NCI-H2196 treated with DMSO at 0.1 percent for 48 hours (cell line): ENCODE results near the gene MEGF8.

Experiments
- DNase-seq: peaks from one replicate; lab custom pipeline; 2025; ENCODE audit not compliant: unreplicated experiment; lab: John Stamatoyannopoulos, UW

MEGF8 gene

DNA sequence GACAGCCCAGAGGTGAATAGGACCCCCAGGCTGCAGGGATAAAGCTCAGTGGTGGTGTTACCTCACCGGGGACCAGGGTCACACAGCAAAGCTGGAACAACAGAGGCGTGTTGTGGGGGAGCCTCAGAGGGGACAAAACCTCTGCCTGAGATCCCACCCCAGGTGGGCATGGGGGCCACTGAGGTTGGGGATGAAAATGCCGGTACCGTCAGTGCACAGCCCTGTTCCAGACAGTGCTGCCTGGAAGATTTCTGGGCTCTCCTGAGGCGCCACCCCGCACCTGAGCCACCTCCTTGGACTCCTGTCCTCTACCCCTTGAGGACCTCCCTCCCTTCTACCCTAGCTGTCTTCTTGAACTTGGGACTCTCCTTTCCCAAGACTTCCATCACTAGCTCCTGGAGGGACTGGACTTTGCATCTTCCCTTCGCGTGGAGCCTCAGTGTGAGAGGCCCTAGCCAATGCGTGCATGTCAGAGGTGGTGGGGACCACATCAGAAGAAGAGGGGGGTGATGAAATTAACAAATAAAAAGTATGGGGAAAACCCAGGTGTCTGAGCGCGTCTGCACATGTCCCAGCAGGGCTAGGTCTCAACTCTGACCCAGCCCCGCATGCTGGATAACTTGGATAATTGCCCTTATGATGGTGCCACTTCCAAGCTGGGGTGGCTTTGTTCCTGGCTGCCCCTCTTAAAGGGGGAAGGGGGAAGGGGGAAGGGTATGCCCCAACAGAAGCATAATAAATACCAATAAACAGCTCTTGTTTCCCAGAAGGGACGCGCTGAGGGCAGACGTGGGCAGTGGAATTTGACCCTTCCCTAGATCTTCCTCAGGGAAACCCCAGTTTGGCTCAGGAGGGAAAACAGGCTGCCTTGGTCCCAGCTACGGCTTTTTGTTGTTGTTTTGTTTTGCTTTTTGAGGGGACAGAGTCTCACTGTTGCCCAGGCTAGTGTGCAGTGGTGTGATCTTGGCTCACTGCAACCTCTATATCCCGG is 53.1 kb downstream of the MEGF8 start:
- no peak for DNase-seq

- DNase-seq: no peak
Observed at GRCh38 chr19:42380155-42380554, 54.7 kb downstream of the MEGF8 start.

DNA sequence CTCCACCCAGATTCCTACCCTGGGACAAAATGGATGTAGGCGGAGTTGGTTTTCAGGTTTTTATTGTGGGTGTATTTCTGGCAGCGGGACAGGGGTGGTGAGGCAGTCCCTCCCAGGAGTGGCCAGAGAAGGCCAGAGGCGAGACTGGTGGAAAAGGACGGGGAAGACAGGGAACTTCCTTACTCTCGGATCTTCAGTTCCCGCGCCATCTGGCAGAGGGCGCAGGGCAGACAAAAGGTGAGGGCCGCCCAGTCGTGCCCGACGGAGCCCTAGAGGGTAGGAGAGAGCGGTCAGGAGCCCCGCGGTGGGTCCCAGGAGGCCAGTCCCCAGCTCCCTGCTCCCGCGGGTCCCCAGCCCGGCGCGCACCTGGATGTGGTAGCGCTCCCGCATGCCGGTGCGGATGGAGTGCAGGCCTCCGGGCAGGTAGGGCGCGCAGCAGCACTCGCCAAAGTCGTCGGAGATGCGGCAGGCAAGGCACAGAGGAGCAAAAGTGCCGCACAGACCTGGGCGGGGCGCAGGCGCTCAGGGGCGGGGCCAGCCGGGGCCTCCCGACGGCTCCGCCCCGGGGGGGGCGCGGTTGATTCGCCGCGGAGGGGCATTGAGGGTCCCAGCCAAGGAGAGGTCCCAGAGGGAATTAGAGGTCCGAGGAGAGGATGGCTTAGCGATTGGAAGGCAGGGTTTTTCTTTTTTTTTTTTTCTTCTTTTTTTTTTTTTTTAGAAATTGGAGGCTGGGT is 61.7 kb downstream of the MEGF8 start:
- DNase-seq: peak; percentile 82

DNA sequence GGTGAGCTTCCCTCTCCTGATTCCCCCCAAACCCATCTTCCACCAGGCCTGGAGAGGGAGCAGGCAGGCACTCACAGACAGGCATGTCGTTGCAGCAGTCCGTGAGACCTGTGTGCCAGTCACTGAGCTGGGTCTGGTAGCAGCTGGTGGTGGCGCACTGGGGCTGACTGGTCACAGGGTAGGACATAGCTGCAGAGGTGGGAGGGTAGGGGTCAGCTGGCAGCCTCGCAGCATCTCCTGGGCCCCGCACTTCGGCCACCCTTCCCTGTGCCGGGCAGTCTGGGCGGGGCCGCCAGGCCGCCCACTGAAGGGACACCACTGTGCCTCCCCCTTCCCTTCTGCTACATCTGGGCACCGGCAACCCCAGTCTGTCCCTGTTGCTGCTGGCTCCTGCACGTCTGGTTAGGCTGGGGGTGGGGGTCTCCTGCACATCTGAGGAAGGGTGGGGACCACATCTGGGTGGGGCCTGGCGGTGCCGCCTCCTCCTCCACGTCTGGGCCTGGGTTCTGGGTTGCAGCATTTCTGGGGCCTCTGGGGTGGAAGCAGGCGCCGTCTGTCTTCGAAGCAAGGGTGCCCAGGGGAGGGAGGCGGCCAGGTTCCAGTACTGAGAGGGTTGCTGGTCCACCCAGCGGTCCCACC is 63.5 kb downstream of the MEGF8 start:
- DNase-seq: no peak

DNA sequence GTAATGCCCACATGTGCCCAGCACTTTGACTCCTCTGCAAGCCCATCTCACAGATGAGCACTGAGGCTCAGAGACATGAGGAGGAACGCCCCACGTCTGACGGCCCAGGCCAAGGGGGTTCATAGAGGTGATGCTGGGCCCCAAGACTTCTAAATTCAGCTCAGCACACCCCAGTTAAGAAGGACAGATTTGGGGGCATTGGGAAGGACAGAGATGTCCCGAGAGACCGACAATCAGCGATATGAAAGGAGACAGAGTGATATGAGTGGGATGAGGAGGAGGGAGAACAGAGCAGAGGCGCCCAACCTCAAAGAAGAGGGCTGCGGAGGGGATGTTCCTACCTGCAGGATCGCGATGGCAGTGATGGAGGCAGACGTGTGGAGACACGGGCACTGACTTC is 64.5 kb downstream of the MEGF8 start, which contains the start of gene CNFN:
Gene CNFN, minus strand, starts transcription at position 399 of the 400 bp plus-strand sequence. CDS start 1,260 bp downstream, outside the sequence.
- no peak for DNase-seq

GRCh38 chr19:42392165-42392564 is 66.7 kb downstream of the MEGF8 start:
- DNase-seq: no peak

GRCh38 chr19:42394751-42395150 is 69.3 kb downstream of the MEGF8 start:
- DNase-seq: no peak

DNA sequence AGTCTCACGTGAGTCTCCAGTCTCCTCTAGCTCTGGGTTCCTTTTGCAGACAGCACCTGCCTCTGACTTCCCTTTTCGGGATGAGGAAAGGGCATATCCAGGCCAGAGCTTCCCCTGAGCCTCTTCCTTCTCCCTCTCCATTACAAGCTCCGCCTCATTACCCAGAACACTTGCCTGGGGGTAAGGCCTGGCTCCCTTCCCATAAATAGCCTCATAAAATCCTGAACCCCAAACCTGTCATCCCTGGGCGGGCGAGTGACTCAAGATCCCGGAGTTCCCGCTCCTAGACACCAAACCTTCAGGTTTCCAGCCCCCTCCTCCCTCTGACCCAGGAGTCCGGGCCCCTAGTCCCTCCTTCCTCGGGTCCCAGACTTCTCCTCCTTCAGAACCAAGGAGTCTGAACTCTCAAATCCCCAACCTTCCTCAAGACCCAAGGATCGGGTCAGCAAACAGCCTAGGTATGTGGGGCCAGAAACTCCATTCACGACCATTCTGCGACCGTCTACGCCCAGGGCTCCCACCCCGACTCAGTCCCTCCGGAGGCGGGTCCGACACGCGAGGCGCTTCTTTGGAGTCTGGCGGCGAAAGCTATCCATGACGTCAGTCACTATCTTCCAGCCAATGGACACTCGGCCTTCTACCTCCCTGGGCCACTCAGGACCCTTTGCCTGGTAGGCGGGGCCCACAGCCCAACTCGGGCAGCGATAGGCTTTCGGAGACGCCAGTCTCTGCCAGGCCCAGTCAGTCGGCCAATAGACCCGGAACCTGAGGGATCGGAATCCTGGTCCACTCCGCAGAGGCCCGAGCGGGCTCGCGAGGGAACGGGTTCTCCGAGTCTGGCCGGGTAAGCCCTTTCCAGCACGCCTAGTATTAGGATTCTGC is 71.2 kb downstream of the MEGF8 start:
- peak; percentile 94 for DNase-seq

- no peak for DNase-seq
Observed at GRCh38 chr19:42397263-42398166, 72.1 kb downstream of the MEGF8 start.

DNA sequence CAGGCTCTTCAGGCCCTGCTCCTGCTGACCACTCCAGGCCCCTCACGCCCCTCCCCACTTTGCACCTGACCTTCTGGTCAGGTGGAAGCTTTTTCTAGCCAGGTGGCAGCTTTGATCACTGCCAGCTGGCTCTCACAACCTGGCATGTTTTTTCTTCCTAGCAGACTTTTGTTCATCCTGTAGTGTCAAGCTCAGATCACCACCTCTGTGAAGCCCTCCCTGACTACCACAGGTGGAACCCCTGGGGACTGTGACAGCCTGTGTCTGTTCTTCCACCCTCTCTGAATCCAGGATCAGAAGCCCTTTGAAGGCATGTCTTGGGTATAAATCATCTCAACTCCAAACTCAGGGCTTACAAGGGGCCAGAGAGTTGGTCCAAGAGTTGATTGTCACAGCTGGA is 75.0 kb downstream of the MEGF8 start:
- DNase-seq: no peak

- DNase-seq: peak; percentile 37
Observed at GRCh38 chr19:42401365-42402303, 76.2 kb downstream of the MEGF8 start.

DNA sequence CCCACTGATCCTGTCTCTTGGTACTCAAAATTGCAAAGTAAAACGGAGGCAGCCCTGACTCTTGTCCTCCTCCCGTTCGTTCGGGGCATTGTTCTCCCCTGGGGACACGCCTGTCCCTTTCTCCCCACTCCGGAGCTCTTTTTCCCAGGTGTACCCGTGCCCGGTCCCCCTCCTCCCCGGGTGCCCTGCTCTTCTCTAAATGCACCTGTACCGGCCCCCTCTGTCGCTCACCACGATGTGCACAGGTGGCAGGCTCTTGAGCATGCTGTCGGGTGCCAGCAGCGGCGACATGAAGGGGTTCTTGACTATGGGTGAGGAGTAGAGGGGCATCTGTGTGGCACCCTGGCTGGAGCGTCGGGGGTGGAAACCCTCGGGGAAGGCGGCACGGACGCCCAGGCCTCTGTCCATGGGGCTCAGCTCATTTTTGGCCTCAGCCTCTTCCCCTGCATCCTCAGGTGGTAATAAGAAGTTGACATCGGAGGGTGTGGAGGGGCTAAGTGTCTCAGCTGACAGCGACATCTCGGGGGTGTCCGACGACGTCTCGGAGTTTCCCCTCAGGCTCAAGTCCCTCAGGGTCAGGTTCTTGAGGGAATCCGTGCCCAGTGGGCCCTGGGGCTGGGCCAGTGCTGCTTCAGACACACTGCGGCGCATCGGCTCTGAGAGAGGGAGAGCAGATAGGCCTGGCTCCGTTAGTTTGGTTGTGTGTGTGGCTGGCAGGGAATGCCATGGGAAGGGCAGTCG is 77.1 kb downstream of the MEGF8 start:
- DNase-seq: no peak

DNA sequence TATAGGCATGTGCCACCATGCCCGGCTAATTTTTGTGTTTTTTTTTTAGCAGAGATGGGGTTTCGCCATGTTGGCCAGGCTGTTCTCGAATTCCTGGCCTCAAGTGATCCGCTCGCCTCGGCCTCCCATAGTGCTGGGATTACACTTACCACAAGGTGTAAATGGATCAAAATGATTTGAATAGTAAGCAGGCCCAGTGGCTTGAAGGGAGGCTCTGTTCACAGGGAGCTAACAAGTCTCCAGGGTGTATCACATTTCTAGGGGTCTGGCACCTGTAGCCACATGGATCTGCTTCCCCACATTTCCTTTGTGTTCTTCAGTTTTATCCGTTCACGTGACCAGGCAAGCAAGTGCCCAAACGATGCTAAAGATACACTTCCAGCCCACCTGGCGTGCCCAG is 78.2 kb downstream of the MEGF8 start:
- no peak for DNase-seq

GRCh38 chr19:42406111-42406510 is 80.7 kb downstream of the MEGF8 start:
- DNase-seq: no peak

GRCh38 chr19:42407085-42407815 is 81.8 kb downstream of the MEGF8 start:
- DNase-seq: no peak

DNA sequence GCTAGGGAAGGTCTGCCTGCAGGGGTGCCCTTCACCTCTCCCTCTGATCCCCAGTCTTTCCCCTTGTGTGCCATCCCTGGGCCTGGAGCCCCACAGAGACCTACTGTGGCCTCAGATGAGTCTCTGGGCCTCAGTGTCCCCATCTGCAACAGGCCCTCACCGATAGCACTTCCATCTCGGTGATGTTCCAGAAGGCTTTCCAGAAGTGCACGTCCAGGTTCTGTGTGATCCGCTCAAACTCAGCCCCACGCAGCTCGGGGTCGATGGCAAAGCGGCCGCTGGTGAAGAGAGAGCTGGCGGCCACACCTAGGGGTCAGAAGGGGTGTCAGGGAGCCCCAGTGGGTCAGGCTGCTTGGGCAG is 82.4 kb downstream of the MEGF8 start:
- no peak for DNase-seq

GRCh38 chr19:42409477-42409876 is 84.0 kb downstream of the MEGF8 start:
- DNase-seq: no peak
